Endothelial cell of umbilical vein (primary cell): ENCODE results near the gene PPFIA2.

Source experiments
- CTCF ChIP-seq, 2 donors: IDR thresholded peaks; 1 replicate in 1 of 2; 2 replicates in 1 of 2; pipeline ENCODE4 v1.5.1; 2011; ENCODE audit warnings: low read length in 2 of 2, mild to moderate bottlenecking in 2 of 2, moderate library complexity in 2 of 2, control low read depth in 1 of 2, inconsistent platforms in 1 of 2, low read depth in 1 of 2; ENCODE audit not compliant: insufficient read depth in 1 of 2; ENCODE audit errors: extremely low read depth in 1 of 2
- POLR2AphosphoS5 ChIP-seq: IDR thresholded peaks from 2 replicates; pipeline ENCODE4 v1.6.1; 2012; ENCODE audit warnings: low read depth, mild to moderate bottlenecking, control low read depth, low read length, moderate library complexity; ENCODE audit not compliant: insufficient read depth

DNA sequence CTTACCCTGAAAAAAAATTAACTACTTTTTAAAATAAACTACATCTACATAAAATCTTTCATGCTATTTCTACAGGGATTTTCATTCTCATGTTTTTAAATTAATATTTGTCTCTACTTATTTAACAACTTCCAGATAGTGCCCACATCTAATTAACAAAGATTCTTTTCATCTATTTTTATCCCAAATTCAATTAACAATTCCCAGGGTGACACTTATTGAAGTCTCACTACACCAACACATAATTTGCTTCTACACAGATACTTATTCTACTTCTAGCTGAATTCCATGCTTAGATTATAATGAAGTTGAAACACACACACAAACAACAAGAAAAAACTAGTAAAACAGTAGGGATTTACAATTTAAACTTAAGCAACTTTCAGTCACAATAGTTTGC lies 344.7 kb downstream of the PPFIA2 start:
- no peak for TF ChIP-seq CTCF (IDR thresholded peaks at IDR 0.05; ENCODE audit: extremely low read depth in 1 of 2, insufficient read depth in 1 of 2, low read depth in 1 of 2, low read length in 2 of 2)
- no peak for TF ChIP-seq POLR2AphosphoS5
